ENCODE measurements around the gene TMEM252. TPM values are rescaled to one million over a fixed set of nuclear protein-coding genes. Genes with fewer than 3 reads are reported as not detected.

Gene TMEM252
- total and polyA plus RNA-seq, 4 donors, result 0.17 TPM; not detected in 3

GRCh38 chr9:68546596-68547390 lies 6.1 kb upstream of the TMEM252 start:
- no peaks in the 10 kb centered on the region for H3K9me3 ChIP-seq (ENCODE audit: control insufficient read depth in 4 of 4, low read length in 3 of 4)

More at GRCh38 chr9:68546596-68547390, 6.1 kb upstream of the TMEM252 start:
- Histone ChIP-seq H3K36me3 (ENCODE audit: control insufficient read depth in 4 of 4, insufficient read depth in 3 of 4, low read depth in 1 of 4, low read length in 3 of 4) (no peaks in the 10 kb centered on the region), H3K27me3 (ENCODE audit: control insufficient read depth in 4 of 4, insufficient read depth in 4 of 4, low read length in 3 of 4) (no peaks in the 10 kb centered on the region), H3K9ac (ENCODE audit: low read depth in 1 of 2, low read length in 2 of 2) (no peak overlapping the region), H3K4me3 (ENCODE audit: low read depth in 1 of 3, low read length in 3 of 3) (no peak overlapping the region), H3K27ac (ENCODE audit: low read depth in 1 of 2, low read length in 2 of 2) (peak overlapping the region; percentile 46 to 48), H3K4me1 (ENCODE audit: control insufficient read depth in 4 of 4, insufficient read depth in 4 of 4, low read length in 3 of 4) (no peaks in the 10 kb centered on the region)
- 51% methylated on average over 6 of the region's 6 CpGs for WGBS
- TF ChIP-seq HNF4A (conservative IDR thresholded peaks at IDR 0.05) (peak; percentile 35 to 68), CTCF (IDR thresholded peaks at IDR 0.05; ENCODE audit: low read depth, low read length, missing input control) (no peak), ZBTB33 (IDR thresholded peaks at IDR 0.05) (no peak), HNF4G (IDR thresholded peaks at IDR 0.05) (peak; percentile 62), TAF1 (conservative IDR thresholded peaks at IDR 0.05) (no peak), MAX (IDR thresholded peaks at IDR 0.05) (peak; percentile 59), NR2F2 (IDR thresholded peaks at IDR 0.05) (no peak), RAD21 (IDR thresholded peaks at IDR 0.05) (peak in 1 of 2 donors; percentile 47), SP1 (IDR thresholded peaks at IDR 0.05) (peak; percentile 76), FOXA1 (IDR thresholded peaks at IDR 0.05) (no peak), REST (IDR thresholded peaks at IDR 0.05) (no peak), EGR1 (IDR thresholded peaks at IDR 0.05; ENCODE audit: low read depth in 2 of 2) (no peak), YY1 (IDR thresholded peaks at IDR 0.05) (no peak), RXRA (IDR thresholded peaks at IDR 0.05) (peak in 1 of 2 donors; percentile 26), JUND (IDR thresholded peaks at IDR 0.05) (no peak), GABPA (IDR thresholded peaks at IDR 0.05 in 1 of 2, conservative IDR thresholded peaks at IDR 0.05 in 1 of 2) (peak in 1 of 2 donors; percentile 25)
- TF ChIP-seq, protein P1, sequence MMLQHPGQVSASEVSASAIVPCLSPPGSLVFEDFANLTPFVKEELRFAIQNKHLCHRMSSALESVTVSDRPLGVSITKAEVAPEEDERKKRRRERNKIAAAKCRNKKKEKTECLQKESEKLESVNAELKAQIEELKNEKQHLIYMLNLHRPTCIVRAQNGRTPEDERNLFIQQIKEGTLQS (IDR thresholded peaks at IDR 0.05), result no peak
- no peak for DNase-seq (ENCODE audit: low spot score)
